ENCODE measurements around the gene KMT2E. TPM values are rescaled to one million over a fixed set of nuclear protein-coding genes. Genes with fewer than 3 reads are reported as not detected.
"Not testable (repeated sequence)": the region's sequence is repeated elsewhere in the genome, so short reads cannot be mapped to it uniquely, and the experiment has no call there.

The KMT2E gene
- total RNA-seq, 1 donor from 2014 or later: 85.6 TPM

DNA sequence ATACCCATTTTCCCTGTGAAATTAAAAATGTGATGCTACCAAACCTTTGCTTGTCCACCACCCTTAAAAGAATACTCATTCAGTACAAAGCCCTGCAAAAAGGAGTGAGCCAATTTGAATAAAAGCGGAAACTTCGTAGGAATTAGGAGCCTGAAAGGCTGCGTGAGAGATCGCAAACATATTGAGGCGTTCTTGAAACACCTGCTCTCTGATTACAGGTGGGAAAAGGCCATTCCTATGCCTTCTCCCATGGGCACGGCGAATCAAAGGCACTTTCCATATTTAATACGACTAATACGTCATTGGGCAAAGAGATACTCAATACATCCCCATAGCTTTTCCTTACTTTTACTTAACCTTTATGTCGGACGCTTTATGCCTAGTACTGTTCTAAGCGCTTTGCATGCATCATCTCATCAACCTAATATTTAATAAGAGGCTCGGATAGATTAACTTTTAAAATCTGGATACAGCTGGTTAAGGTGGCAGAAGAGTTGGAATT, 30.9 kb upstream of the KMT2E start:
- DNase-seq (ENCODE audit: low read depth in 2 of 2): no peak

DNA sequence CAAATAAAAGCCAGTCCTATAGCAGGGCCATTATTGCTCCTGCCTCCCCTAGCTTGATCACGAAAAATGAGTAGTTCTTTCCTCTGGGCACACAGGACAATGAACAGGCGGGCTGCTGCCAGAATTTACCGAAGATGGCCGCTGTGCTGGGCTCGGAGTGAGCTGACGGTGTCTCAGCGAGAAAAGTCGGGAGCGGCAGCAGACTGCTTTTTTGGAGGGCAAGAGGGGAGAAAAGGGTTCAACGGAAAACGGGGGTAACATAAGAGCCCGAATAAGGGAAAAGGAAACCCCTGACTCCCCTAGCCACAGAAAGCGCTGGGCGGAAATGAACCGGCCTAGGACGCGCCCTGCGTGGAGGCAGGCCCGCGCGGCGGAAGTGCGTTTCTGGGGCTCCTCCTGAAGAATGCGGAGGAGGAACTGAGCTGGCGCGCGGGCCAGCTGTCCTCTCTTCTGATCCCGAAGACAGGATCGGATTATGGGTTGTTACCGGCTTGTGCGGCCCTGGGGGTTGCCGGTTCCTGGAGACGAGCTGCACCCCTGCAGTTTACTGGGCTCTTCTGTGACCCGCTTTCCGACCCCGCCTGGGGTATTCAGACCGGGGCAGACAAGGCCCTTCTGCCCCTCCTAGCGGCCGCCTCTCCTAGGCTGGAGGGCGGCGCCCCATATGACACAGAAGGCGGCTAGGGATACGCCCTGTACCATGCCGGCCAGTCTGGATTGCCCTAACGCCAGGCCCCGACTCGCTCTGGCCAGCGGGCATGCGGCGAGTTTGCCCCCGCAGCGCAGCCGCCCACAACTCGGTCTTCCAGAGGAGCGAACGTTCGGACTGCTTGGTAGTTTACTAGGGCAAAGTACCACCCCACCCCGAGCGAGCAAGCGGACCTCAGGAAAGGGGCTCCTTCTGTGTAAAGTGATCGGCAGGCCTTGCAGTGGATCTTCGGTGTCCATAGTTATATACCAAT, 30.1 kb upstream of the KMT2E start:
- DNase-seq (ENCODE audit: low read depth in 2 of 2): peak; percentile 71 to 90

- DNase-seq (ENCODE audit: low read depth in 2 of 2): no peak
Measured at GRCh38 chr7:104984585-104985258, 29.3 kb upstream of the KMT2E start.

GRCh38 chr7:104985259-104985617, 28.8 kb upstream of the KMT2E start:
- no peak for DNase-seq (ENCODE audit: low read depth in 2 of 2)

DNA sequence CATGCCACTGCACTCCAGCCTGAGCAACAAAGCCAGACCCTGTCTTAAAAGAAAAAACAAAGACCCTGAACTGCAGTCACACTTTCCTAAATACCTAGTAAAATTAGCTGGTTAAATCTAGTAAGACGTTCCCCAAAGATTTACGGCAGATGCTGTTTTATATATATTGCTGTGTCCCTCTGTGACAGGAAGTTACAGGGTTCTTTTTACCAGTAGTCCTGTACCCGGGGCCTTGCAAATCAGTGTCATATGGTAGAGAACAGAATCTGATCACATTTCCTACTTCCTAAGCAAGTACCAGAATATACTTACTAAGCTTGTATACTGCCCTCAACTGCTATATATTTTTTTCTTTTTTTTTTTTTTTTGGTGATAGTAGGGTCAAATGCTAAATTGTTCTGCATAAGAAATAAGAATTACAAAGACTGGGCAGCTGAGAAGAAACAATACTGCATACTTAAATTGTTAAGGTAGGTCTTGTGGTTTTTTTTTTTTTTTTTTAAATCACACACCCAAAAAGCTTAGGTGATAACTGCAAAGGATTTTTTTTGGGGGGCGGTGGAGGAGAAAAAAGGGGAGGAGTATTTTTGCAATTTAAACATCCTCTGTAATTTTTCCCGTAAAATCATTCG, 27.3 kb upstream of the KMT2E start:
- DNase-seq (ENCODE audit: low read depth in 2 of 2): no peak

DNA sequence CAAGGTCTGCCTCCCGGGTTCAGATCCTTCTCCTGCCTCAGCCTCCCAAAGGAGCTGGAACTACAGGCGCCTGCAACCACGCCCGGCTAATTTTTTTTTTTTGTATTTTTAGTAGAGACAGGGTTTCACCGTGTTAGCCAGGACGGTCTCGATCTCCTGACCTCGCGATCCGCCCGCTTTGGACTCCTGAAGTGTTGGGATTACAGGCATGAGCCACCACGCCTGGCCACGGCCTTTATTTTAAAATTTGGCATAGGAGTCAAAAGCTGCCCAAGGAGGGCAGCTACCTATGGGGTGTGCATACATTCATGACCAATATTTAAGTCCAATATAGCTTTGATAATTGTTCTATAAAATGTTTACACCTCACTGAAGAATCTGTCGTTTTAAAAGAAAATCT, 26.6 kb upstream of the KMT2E start:
- not testable (repeated sequence) for DNase-seq (ENCODE audit: low read depth in 2 of 2)

DNA sequence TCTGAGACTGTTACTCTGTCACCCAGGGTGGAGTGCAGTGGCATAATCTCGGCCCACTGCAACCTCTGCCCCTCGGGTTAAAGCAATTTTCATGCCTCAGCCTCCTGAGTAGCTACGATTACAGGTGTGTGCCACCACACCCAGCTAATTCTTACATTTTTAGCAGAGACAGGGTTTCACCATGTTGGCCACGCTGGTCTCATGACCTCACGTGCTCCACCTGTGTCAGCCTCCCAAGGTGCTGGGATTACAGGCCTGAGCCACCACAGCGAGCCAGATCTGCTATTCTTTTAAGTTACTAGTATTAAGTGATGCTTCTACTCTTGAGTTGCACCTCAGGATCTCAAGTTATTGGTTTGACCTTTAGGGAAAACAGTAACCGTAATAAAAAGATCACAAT, 23.0 kb upstream of the KMT2E start:
- no peak for DNase-seq (ENCODE audit: low read depth in 2 of 2)

- DNase-seq (ENCODE audit: low read depth in 2 of 2): no peak
Measured at GRCh38 chr7:104992306-104992705, 21.7 kb upstream of the KMT2E start.

DNA sequence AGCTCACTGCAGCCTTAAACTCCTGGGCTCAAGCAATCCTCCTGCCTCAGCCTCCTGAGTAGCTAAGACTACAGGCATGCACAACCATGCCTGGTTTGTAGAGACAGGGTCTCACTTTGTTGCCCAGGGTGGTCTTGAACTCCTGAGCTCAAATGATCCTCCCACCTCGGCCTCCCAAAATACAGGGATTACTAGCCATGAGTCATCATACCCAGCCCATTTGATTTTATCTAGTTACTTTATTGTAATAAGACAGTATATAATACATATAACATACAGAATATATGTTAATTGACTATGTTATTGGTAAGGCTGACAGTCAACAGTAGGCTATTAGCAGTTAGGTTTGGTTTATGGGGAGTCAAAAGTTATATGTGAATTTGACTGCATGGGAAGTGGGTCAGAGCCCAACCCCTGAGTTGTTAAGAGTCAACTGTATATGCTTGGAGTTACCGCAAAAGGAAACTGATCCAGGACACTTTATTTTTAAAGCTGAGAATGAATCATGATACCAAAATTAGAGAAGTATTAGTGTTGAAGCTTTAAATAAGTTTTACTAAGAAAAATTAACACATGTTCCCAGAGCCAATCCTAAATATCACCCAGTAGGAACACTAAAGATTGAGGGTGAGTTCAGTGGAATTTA, 20.7 kb upstream of the KMT2E start:
- DNase-seq (ENCODE audit: low read depth in 2 of 2): no peak

- no peak for DNase-seq (ENCODE audit: low read depth in 2 of 2)
Measured at GRCh38 chr7:104998040-104998752, 15.8 kb upstream of the KMT2E start.

DNA sequence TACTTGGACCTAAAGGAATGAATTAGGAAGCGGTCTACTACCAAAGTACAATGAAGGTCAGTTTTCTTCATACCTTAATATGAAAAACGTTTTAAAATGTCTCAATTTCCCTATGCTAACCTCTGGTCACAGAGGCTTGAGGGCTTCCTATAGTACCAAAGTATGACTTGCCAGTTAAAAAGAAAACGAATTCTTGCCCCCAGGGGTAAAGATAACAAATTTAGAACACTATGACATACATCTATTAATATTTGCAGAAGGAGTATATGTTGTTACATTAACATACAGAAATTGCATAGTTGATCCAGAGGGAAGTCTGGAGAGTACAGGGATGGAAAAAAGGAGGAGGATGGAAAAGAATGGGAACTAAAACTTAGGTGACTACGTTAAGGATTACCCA, 13.8 kb upstream of the KMT2E start:
- DNase-seq (ENCODE audit: low read depth in 2 of 2): no peak

- DNase-seq (ENCODE audit: low read depth in 2 of 2): no peak
Measured at GRCh38 chr7:105000927-105001336, 13.1 kb upstream of the KMT2E start.

DNA sequence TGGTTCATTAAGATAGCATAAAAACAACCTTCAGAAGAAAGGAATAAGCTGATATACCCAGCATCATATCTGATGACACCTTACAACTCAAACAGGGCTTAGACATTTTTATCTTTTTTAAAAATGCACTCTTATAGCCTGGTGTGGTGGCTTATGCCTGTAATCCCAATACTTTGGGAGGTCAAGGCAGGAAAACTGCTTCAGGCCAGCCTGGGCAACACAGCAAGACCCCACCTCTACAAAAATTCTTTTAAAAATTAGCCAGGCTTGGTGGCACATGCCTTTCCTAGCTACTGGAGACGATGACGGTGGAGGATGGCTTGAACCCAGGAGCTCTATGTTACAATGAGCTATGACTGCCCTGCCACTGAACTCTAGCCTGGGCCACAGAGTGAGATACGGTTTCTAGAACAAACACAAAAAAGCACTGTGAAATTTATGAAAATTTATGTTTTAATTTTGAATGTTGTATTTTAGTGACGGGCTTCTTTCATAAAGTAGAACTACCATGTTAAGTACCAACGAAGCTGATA, 12.3 kb upstream of the KMT2E start:
- no peak for DNase-seq (ENCODE audit: low read depth in 2 of 2)

- peak in 1 of 2 donors; percentile 62 for DNase-seq (ENCODE audit: low read depth in 2 of 2)
Measured at GRCh38 chr7:105003275-105003674, 10.7 kb upstream of the KMT2E start.

DNA sequence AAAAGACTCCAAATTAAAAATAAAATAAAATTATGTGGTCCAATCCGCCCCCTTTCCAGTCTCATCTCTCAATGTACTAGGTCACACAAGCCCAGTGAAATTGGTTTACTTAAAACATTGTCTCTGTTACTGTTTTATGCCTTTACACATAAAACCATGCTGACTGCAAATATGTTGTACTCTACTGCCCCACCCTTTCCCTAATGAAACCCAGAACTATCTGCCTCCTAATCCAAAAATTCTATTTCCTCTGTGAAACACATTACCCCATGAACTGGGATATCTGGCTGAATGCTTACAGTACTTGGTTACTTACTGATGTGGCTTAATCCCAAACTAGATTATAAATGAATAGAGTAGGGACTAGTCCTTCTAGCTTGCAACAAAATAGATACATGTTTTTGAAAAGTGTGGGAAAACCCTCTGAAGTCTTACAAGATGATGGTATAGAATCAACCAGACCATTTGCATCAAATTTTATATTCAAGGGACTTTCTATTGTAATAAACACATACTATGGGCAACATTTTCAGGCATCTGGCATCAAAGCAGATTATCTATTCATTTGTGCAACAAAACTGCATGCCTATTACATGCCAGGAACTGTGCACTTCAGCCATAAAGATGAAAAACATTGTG, 10.0 kb upstream of the KMT2E start:
- DNase-seq (ENCODE audit: low read depth in 2 of 2): no peak

- not testable (repeated sequence) for DNase-seq (ENCODE audit: low read depth in 2 of 2)
Measured at GRCh38 chr7:105005006-105005405, 9.0 kb upstream of the KMT2E start.

GRCh38 chr7:105005486-105005885, 8.5 kb upstream of the KMT2E start:
- DNase-seq (ENCODE audit: low read depth in 2 of 2): not testable (repeated sequence)

DNA sequence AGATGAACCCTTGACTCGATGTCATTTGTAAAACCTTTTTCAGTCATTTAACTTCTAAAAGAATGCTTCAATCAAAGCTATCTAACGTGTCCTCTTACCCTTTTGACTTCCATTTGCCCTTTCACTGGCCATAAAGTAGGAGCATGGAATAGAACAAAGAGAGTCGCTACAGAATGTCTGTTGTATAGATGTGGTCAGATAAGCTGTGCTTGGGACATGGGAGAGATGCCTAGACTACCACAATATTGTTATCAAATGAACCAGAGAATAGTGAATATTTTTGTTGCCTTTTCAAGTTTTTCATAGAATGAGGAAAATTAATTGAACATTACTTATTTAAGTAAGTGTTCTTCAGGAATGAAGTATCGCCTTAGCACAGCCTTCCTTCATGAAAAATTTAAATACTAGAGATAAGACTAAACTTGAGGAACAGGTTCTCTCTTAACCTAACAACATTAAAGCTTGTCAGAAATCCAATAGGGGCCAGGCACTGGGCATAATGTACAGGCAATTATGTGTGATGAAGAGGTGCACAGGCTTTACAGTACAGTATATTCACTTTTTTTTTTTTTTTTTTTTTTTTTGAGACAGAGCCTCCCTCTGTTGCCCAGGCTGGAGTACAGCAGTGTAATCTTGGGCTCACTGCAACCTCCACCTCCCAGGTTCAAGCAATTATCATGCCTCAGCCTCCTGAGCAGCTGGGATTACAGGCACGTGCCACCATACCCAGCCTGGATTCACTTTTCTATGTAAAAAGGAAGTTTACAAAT, 7.5 kb upstream of the KMT2E start:
- DNase-seq (ENCODE audit: low read depth in 2 of 2): no peak

- DNase-seq (ENCODE audit: low read depth in 2 of 2): no peak
Measured at GRCh38 chr7:105007298-105007697, 6.7 kb upstream of the KMT2E start.

All from dermis microvascular lymphatic vessel endothelial cell (primary cell).